Measurements from ENCODE around the gene SYT6. TPM values are rescaled to one million over a fixed set of nuclear protein-coding genes. Genes with fewer than 3 reads are reported as not detected.

Gene SYT6
- total RNA-seq, 1 experiment from 2014 or later, result 77.2 TPM

- no peaks in the 10 kb centered on the region for H3K27me3 ChIP-seq (ENCODE audit: insufficient read depth, low read length)
- Mint-ChIP-seq H3K36me3 (ENCODE audit: insufficient read depth in 1 of 3, low read depth in 3 of 3) (no peaks in the 10 kb centered on the region), H3K27me3 (ENCODE audit: low read depth) (peaks cover 19% of the 10 kb centered on the region), H3K4me1 (peaks cover 12 to 24% of the 10 kb centered on the region in 2 experiments), H3K27ac (no peak overlapping the region), H3K4me3 (no peak overlapping the region), H3K9me3 (no peaks in the 10 kb centered on the region)
- H3K79me1 ChIP-seq (ENCODE audit: insufficient read depth, low read depth, low read length, poor library complexity, severe bottlenecking), result no peaks in the 10 kb centered on the region
- H3K18ac ChIP-seq (ENCODE audit: insufficient read length, low read depth, low read length), result no peak overlapping the region
- H2AFZ ChIP-seq (ENCODE audit: low read length), result no peak overlapping the region
- no peak overlapping the region for H3K14ac ChIP-seq (ENCODE audit: insufficient read depth, low read length)
- H2BK120ac ChIP-seq (ENCODE audit: low read depth, low read length, poor library complexity, severe bottlenecking), result no peak overlapping the region
- H3T11ph ChIP-seq (ENCODE audit: low read length), result no peak overlapping the region
- H3K9ac ChIP-seq (ENCODE audit: extremely low read depth, insufficient read length, low read length), result no peak overlapping the region
- H4K20me1 ChIP-seq (ENCODE audit: control insufficient read depth, insufficient read depth, insufficient read length), result no peaks in the 10 kb centered on the region
- H3K4ac ChIP-seq (ENCODE audit: low read depth, low read length), result no peak overlapping the region
- no peak overlapping the region for H2BK12ac ChIP-seq (ENCODE audit: insufficient read length, low read depth, low read length)
- no peak overlapping the region for H2BK20ac ChIP-seq (ENCODE audit: low read depth, low read length, poor library complexity, severe bottlenecking)
- H3K4me2 ChIP-seq (ENCODE audit: insufficient read depth, insufficient read length, low read length), result no peak overlapping the region
- H3K23ac ChIP-seq (ENCODE audit: insufficient read length, low read depth, low read length), result no peak overlapping the region
- H2BK5ac ChIP-seq (ENCODE audit: insufficient read length, low read length), result no peak overlapping the region
- no peaks in the 10 kb centered on the region for H3K9me3 ChIP-seq (ENCODE audit: control insufficient read depth, low read depth, low read length)
- H3K27ac ChIP-seq (ENCODE audit: insufficient read length, low read depth, low read length), result no peak overlapping the region
- no peak overlapping the region for H2AK5ac ChIP-seq (ENCODE audit: insufficient read length, low read length)
- no peak overlapping the region for H4K91ac ChIP-seq (ENCODE audit: insufficient read length, low read depth, low read length)
- no peak overlapping the region for H4K8ac ChIP-seq (replicated peaks; ENCODE audit: insufficient read length, low read depth, low read length)
- no peaks in the 10 kb centered on the region for H3K79me2 ChIP-seq (ENCODE audit: insufficient read depth, low read length)
- H4K5ac ChIP-seq (ENCODE audit: insufficient read length, low read depth, low read length), result no peak overlapping the region
- TF ChIP-seq CTCF (conservative IDR thresholded peaks at IDR 0.05), result no peak
- no CpG with 5 or more reads among the region's 3 CpGs for WGBS (ENCODE audit: extremely low coverage, insufficient read length, low lambda C conversion rate)
- no peak overlapping the region for H3K56ac ChIP-seq (ENCODE audit: insufficient read length, low read depth, low read length)
- H2BK15ac ChIP-seq (ENCODE audit: low read depth, low read length), result no peak overlapping the region
- DNase-seq, result no peak
- H3K4me1 ChIP-seq (ENCODE audit: insufficient read depth, low read length), result no peaks in the 10 kb centered on the region; the same call in 1 of the 2 replicates
- H3K23me2 ChIP-seq (ENCODE audit: insufficient read length, low read depth, low read length, poor library complexity, severe bottlenecking), result no peaks in the 10 kb centered on the region
These were observed 15.8 kb upstream of the SYT6 start for GRCh38 chr1:114169509-114169908.
